ENCODE measurements around the gene HEBP2.

The HEBP2 gene

GRCh38 chr6:138451043-138451442, 47.0 kb downstream of the HEBP2 start:
- no peak overlapping the region for H3K4me3 ChIP-seq (ENCODE audit: low read depth, low read length)

- no peak overlapping the region for H3K4me3 ChIP-seq (ENCODE audit: low read depth, low read length)
Measured at GRCh38 chr6:138454981-138455706, 51.1 kb downstream of the HEBP2 start.

GRCh38 chr6:138455746-138456400, 51.9 kb downstream of the HEBP2 start:
- no peak overlapping the region for H3K4me3 ChIP-seq (ENCODE audit: low read depth, low read length)

GRCh38 chr6:138456401-138456790, 52.4 kb downstream of the HEBP2 start:
- H3K4me3 ChIP-seq (ENCODE audit: low read depth, low read length): no peak overlapping the region

- no peak overlapping the region for H3K4me3 ChIP-seq (ENCODE audit: low read depth, low read length)
Measured at GRCh38 chr6:138461647-138462046, 57.6 kb downstream of the HEBP2 start.

GRCh38 chr6:138464085-138464484, 60.1 kb downstream of the HEBP2 start:
- H3K4me3 ChIP-seq (ENCODE audit: low read depth, low read length): no peak overlapping the region

- no peak overlapping the region for H3K4me3 ChIP-seq (ENCODE audit: low read depth, low read length)
Measured at GRCh38 chr6:138465007-138465645, 61.1 kb downstream of the HEBP2 start.

GRCh38 chr6:138467901-138468300, 63.9 kb downstream of the HEBP2 start:
- no peak overlapping the region for H3K4me3 ChIP-seq (ENCODE audit: low read depth, low read length)

- no peak overlapping the region for H3K4me3 ChIP-seq (ENCODE audit: low read depth, low read length)
Measured at GRCh38 chr6:138468320-138469015, 64.4 kb downstream of the HEBP2 start.
